GM13977 (cell line): Measurements from ENCODE around the gene RNF148.

ENCODE experiments used
- DNase-seq: peaks from one replicate; pipeline ENCODE4 v3.0.0; 2012; ENCODE audit warnings: low spot score
- CTCF ChIP-seq: IDR thresholded peaks from 2 replicates; pipeline ENCODE4 v1.5.1; 2012; ENCODE audit warnings: mild to moderate bottlenecking, control low read depth; ENCODE audit not compliant: insufficient read depth; ENCODE audit errors: extremely low read depth, missing control alignments
- in situ Hi-C: fragments of 300-500 bp; cut with MboI; formaldehyde crosslinking; loops from one replicate; pipeline ENCODE4 v1.12.0; 2022; ENCODE audit warnings: low sequenced_read_pairs, low pct_unique_long_range_greater_than_20kb, mixed read lengths, inconsistent platforms; ENCODE audit not compliant: unreplicated experiment

The RNF148 gene

GRCh38 chr7:122658856-122659255 is 43.9 kb downstream of the RNF148 start:
- in situ Hi-C loops, result no loop called here
- DNase-seq, result no peak

GRCh38 chr7:122653685-122654084 is 49.0 kb downstream of the RNF148 start:
- in situ Hi-C loops, result no loop called here
- DNase-seq, result no peak
- no peak for TF ChIP-seq CTCF

More at GRCh38 chr7:122658856-122659255, 43.9 kb downstream of the RNF148 start:
- no peak for TF ChIP-seq CTCF

DNA sequence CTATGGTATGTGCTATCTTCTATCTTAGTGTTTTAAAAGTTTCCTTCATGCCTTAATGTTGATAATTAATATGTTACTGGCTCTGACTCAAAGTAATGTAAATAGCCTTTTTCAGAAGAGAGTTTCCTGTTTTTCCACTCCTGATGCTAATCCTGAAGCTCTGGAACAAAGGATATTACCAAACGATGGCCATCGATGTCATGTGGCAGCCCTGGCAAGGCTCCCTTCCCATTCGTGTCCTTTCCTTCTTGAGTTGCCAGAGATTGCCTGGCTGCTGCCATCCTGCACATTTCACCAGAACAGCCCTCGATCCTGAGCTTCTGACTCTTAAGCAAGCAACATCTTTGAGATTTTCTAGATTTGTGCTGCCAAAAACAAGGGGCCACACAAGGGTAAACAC is 49.8 kb downstream of the RNF148 start:
- DNase-seq, result no peak
- no peak for TF ChIP-seq CTCF
- in situ Hi-C loops, result no loop called here
